DMS 273 (cell line): ENCODE measurements around the gene UBE2R2.
"Not testable (repeated sequence)": the region's sequence is repeated elsewhere in the genome, so short reads cannot be mapped to it uniquely, and the experiment has no call there.

Experiments used
- DNase-seq: peaks from one replicate; lab custom pipeline; 2025; ENCODE audit not compliant: unreplicated experiment; lab: John Stamatoyannopoulos, UW

The UBE2R2 gene

GRCh38 chr9:33798545-33798944 is 18.4 kb upstream of the UBE2R2 start:
- DNase-seq, result no peak

- DNase-seq, result peak; percentile 53
These were observed 16.8 kb upstream of the UBE2R2 start for GRCh38 chr9:33799928-33800704.

- DNase-seq, result peak; percentile 72
These were observed 16.1 kb upstream of the UBE2R2 start for GRCh38 chr9:33800886-33801285.

GRCh38 chr9:33801943-33802500 is 14.9 kb upstream of the UBE2R2 start:
- DNase-seq, result not testable (repeated sequence)

- DNase-seq, result not testable (repeated sequence)
These were observed 12.8 kb upstream of the UBE2R2 start for GRCh38 chr9:33804196-33804595.

GRCh38 chr9:33807156-33807555 is 9.8 kb upstream of the UBE2R2 start:
- not testable (repeated sequence) for DNase-seq

GRCh38 chr9:33808979-33809322 is 8.0 kb upstream of the UBE2R2 start:
- DNase-seq, result not testable (repeated sequence)

- no peak for DNase-seq
These were observed 7.5 kb upstream of the UBE2R2 start for GRCh38 chr9:33809506-33809905.

- peak; percentile 60 for DNase-seq
These were observed 3.0 kb upstream of the UBE2R2 start for GRCh38 chr9:33813712-33814641.

GRCh38 chr9:33815781-33816180 is 1.2 kb upstream of the UBE2R2 start:
- no peak for DNase-seq

GRCh38 chr9:33817327-33818166 is 587 bp downstream of the UBE2R2 start:
- DNase-seq, result peak; percentile 85

- peak; percentile 12 for DNase-seq
These were observed 1.3 kb downstream of the UBE2R2 start for GRCh38 chr9:33818167-33818846.

- DNase-seq, result no peak
These were observed 2.0 kb downstream of the UBE2R2 start for GRCh38 chr9:33818847-33819500.

GRCh38 chr9:33820231-33820745 is 3.3 kb downstream of the UBE2R2 start:
- no peak for DNase-seq

- no peak for DNase-seq
These were observed 6.8 kb downstream of the UBE2R2 start for GRCh38 chr9:33823801-33824200.

GRCh38 chr9:33827285-33827684 is 10.3 kb downstream of the UBE2R2 start:
- not testable (repeated sequence) for DNase-seq

GRCh38 chr9:33829641-33830230 is 12.8 kb downstream of the UBE2R2 start:
- not testable (repeated sequence) for DNase-seq

- DNase-seq, result no peak
These were observed 18.8 kb downstream of the UBE2R2 start for GRCh38 chr9:33835625-33836260.

GRCh38 chr9:33836261-33836660 is 19.3 kb downstream of the UBE2R2 start:
- DNase-seq, result not testable (repeated sequence)
